CD4-positive, alpha-beta memory T cell (primary cell): ENCODE results near the gene TMEM174. TPM values are rescaled to one million over a fixed set of nuclear protein-coding genes. Genes with fewer than 3 reads are reported as not detected.
"Not testable (repeated sequence)": the region's sequence is repeated elsewhere in the genome, so short reads cannot be mapped to it uniquely, and the experiment has no call there.

Experiments used
- CTCF ChIA-PET: fragments of 350-600 bp; sonication (Branson Sonifier 250); formaldehyde crosslinking; loops from one replicate; lab custom pipeline; 2021; ENCODE audit warnings: inconsistent platforms; ENCODE audit not compliant: partially characterized antibody; lab: Charles Lee
- POLR2A ChIA-PET: fragments of 350-600 bp; sonication (Branson Sonifier 250); formaldehyde crosslinking; loops from one replicate; lab custom pipeline; 2021; ENCODE audit not compliant: partially characterized antibody; lab: Charles Lee
- DNase-seq, 5 donors: peaks; one replicate each; pipeline versions ENCODE4 v3.0.0 to v3.0.0-alpha.2; 2020 to 2022; ENCODE audit warnings: mixed read lengths in 1 of 5
- H3K27ac ChIP-seq: one replicate; pipeline ENCODE4 v1.7.0; 2013; ENCODE audit warnings: low read depth, low read length
- H3K27me3 ChIP-seq: 2 replicates; pipeline ENCODE4 v1.7.0; 2013; ENCODE audit warnings: mild to moderate bottlenecking, low read length, moderate library complexity; ENCODE audit not compliant: insufficient read depth
- H3K36me3 ChIP-seq: 2 replicates; pipeline ENCODE4 v1.7.0; 2013; ENCODE audit warnings: mild to moderate bottlenecking, low read length, moderate library complexity; ENCODE audit not compliant: insufficient read depth
- H3K4me1 ChIP-seq: 2 replicates; pipeline ENCODE4 v1.7.0; 2013; ENCODE audit warnings: mild to moderate bottlenecking, low read length, moderate library complexity; ENCODE audit not compliant: insufficient read depth
- H3K4me3 ChIP-seq, 2 donors: one replicate each; pipeline ENCODE4 v1.7.0; 2013; ENCODE audit warnings: low read length in 2 of 2, mild to moderate bottlenecking in 1 of 2
- H3K9me3 ChIP-seq, 2 donors: one replicate each; pipeline ENCODE4 v1.7.0; 2013; ENCODE audit warnings: low read length in 2 of 2, control low read depth in 1 of 2; ENCODE audit not compliant: control insufficient read depth in 1 of 2
- H3K27ac Mint-ChIP-seq, 7 donors: one replicate each; pipeline ENCODE4 v1.8.0; 2020 to 2021; ENCODE audit warnings: mixed read lengths in 7 of 7, mild to moderate bottlenecking in 6 of 7, inconsistent platforms in 3 of 7, moderate library complexity in 3 of 7
- H3K27me3 Mint-ChIP-seq, 2 donors: one replicate each; pipeline ENCODE4 v1.8.0; 2020 to 2021; ENCODE audit warnings: mixed read lengths in 2 of 2
- H3K36me3 Mint-ChIP-seq, 2 donors: one replicate each; pipeline ENCODE4 v1.8.0; 2020 to 2021; ENCODE audit warnings: mixed read lengths in 2 of 2, inconsistent platforms in 1 of 2, mild to moderate bottlenecking in 1 of 2
- H3K4me1 Mint-ChIP-seq, 4 donors: one replicate each; pipeline ENCODE4 v1.8.0; 2020 to 2021; ENCODE audit warnings: mixed read lengths in 4 of 4, mild to moderate bottlenecking in 1 of 4
- H3K4me3 Mint-ChIP-seq, 8 donors: one replicate each; pipeline ENCODE4 v1.8.0; 2020 to 2021; ENCODE audit warnings: mixed read lengths in 8 of 8, mild to moderate bottlenecking in 7 of 8, moderate library complexity in 6 of 8, inconsistent platforms in 3 of 8
- H3K9me3 Mint-ChIP-seq, 8 donors: one replicate each; pipeline ENCODE4 v1.8.0; 2020 to 2021; ENCODE audit warnings: mixed read lengths in 8 of 8, mild to moderate bottlenecking in 5 of 8, inconsistent platforms in 3 of 8, moderate library complexity in 1 of 8
- intact Hi-C: fragments of 100-400 bp; cut with micrococcal nuclease; formaldehyde crosslinking; loops from one replicate; pipeline ENCODE4 v1.15.1; 2023
- polyA plus RNA-seq, 2 donors: library from polyadenylated mRNA; unstranded; fragments of 300-500 nt; fragmentation: Illumina TruSeq; gene quantifications; one replicate each; pipeline ENCODE4 v1.2.3, GENCODE V29; 2021
- total RNA-seq, 2 experiments: library from RNA; stranded (reverse); gene quantifications; one replicate each; pipeline ENCODE4 v1.2.3, GENCODE V29; 2021

TMEM174 gene
- total and polyA plus RNA-seq, 4 experiments from 2014 or later: not detected

GRCh38 chr5:73204733-73205132 lies 31.7 kb downstream of the TMEM174 start:
- Histone ChIP-seq H3K4me3 (no peak overlapping the region), H3K9me3 (no peaks in the 10 kb centered on the region), H3K4me1 (peaks cover 7% of the 10 kb centered on the region), H3K36me3 (no peaks in the 10 kb centered on the region), H3K27me3 (peaks cover 4% of the 10 kb centered on the region), H3K27ac (no peak overlapping the region)
- peaks cover 48 to 53% of the 10 kb centered on the region in 2 donors for H3K27me3 Mint-ChIP-seq
- peaks cover 3 to 25% (median 21%) of the 10 kb centered on the region in 8 donors for H3K9me3 Mint-ChIP-seq
- POLR2A ChIA-PET: no interaction called here
- peaks cover 0 to 6% (median 3%) of the 10 kb centered on the region in 4 donors for H3K4me1 Mint-ChIP-seq
- peaks cover 0 to 4% of the 10 kb centered on the region in 2 donors for H3K36me3 Mint-ChIP-seq
- no peak overlapping the region for H3K27ac Mint-ChIP-seq
- DNase-seq: no peak
- intact Hi-C loops: no loop called here
- CTCF ChIA-PET: interaction anchor here (1.6 kb wide), 1 partner anchor 249 kb away, joined by 3 read pairs; no protein-coding TSS in a partner anchor
- no peak overlapping the region for H3K4me3 Mint-ChIP-seq

DNA sequence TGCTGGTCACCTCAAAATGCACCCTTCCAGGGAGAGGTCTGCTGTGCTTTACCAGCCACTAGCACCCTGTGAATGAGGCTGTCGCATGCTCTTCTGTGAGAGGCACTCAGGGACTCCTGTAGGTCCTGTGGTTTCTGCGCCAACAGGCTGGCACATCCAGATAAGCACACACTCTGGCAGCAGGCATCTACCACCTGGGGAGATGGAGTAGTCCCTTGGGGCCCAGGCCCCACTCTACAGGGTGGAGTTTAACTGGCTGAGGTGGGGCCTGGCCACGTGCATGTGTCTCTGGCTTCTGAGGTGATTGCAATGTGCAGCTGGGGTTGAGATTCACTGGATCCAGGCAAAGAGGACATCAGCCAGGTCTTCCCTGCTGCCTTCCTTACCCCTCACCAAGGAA lies 32.3 kb downstream of the TMEM174 start:
- Mint-ChIP-seq H3K27me3 (peaks cover 54 to 55% of the 10 kb centered on the region in 2 donors), H3K4me3 (no peak overlapping the region), H3K9me3 (peaks cover 6 to 30% (median 26%) of the 10 kb centered on the region in 8 donors), H3K36me3 (peaks cover 0 to 6% of the 10 kb centered on the region in 2 donors), H3K4me1 (peaks cover 0 to 6% (median 3%) of the 10 kb centered on the region in 4 donors), H3K27ac (no peak overlapping the region)
- Histone ChIP-seq H3K27me3 (peaks cover 4% of the 10 kb centered on the region), H3K36me3 (no peaks in the 10 kb centered on the region), H3K9me3 (no peaks in the 10 kb centered on the region), H3K4me3 (no peak overlapping the region), H3K27ac (no peak overlapping the region), H3K4me1 (peaks cover 7% of the 10 kb centered on the region)
- DNase-seq: no peak
- intact Hi-C loops: no loop called here
- POLR2A ChIA-PET: no interaction called here
- CTCF ChIA-PET: interaction anchor here (1.6 kb wide), 1 partner anchor 249 kb away, joined by 3 read pairs; no protein-coding TSS in a partner anchor

DNA sequence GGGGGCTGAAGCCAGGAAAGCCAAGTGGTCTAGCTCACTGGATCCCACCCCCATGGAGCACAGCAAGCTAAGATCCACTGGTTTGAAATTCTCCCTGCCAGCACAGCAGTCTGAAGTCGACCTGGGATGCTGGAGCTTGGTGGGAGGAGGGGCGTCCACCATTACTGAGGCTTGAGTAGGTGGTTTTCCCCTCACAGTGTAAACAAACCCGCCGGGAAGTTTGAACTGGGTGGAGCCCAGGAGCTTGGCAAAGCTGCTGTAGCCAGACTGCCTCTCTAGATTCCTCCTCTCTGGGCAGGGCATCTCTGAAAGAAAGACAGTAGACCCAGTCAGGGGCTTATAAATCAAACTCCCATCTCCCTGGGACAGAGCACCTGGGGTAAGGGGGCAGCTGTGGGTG lies 34.2 kb downstream of the TMEM174 start:
- H3K27me3 ChIP-seq, H3K4me1 Mint-ChIP-seq, H3K4me3 Mint-ChIP-seq, H3K4me1 ChIP-seq, H3K9me3 ChIP-seq, H3K27ac Mint-ChIP-seq, H3K36me3 Mint-ChIP-seq, H3K27ac ChIP-seq, intact Hi-C loops, H3K4me3 ChIP-seq, POLR2A ChIA-PET, DNase-seq, H3K36me3 ChIP-seq: not testable (repeated sequence)
- CTCF ChIA-PET: interaction anchor here (1.1 to 1.2 kb wide), 2 partner anchors 9 to 244 kb away, joined by 3 to 5 read pairs; no protein-coding TSS in a partner anchor
- Mint-ChIP-seq H3K27me3 (peaks cover 58 to 63% of the 10 kb centered on the region in 2 donors), H3K9me3 (peaks cover 6 to 41% (median 31%) of the 10 kb centered on the region in 8 donors)

- Mint-ChIP-seq H3K27me3 (peaks cover 66 to 72% of the 10 kb centered on the region in 2 donors), H3K9me3 (peaks cover 6 to 41% (median 32%) of the 10 kb centered on the region in 8 donors)
- H3K27ac ChIP-seq, H3K27ac Mint-ChIP-seq, H3K36me3 ChIP-seq, H3K4me3 ChIP-seq, POLR2A ChIA-PET, H3K4me1 Mint-ChIP-seq, intact Hi-C loops, H3K4me1 ChIP-seq, H3K9me3 ChIP-seq, H3K36me3 Mint-ChIP-seq, DNase-seq, H3K27me3 ChIP-seq, H3K4me3 Mint-ChIP-seq: not testable (repeated sequence)
- CTCF ChIA-PET: interaction anchor here (1.5 kb wide), 1 partner anchor 8 kb away, joined by 4 read pairs; no protein-coding TSS in a partner anchor
Measured at GRCh38 chr5:73209075-73209474, 36.1 kb downstream of the TMEM174 start.

- intact Hi-C loops, H3K4me3 ChIP-seq, DNase-seq, H3K36me3 ChIP-seq, H3K4me1 Mint-ChIP-seq, H3K9me3 ChIP-seq, H3K4me3 Mint-ChIP-seq, POLR2A ChIA-PET, H3K27ac ChIP-seq, H3K36me3 Mint-ChIP-seq: not testable (repeated sequence)
- peaks cover 6 to 35% (median 29%) of the 10 kb centered on the region in 8 donors for H3K9me3 Mint-ChIP-seq
- H3K27ac Mint-ChIP-seq: peak overlapping the region in 1 of 7 donors; percentile 24
- H3K27me3 Mint-ChIP-seq: peaks cover 72 to 76% of the 10 kb centered on the region in 2 donors
- CTCF ChIA-PET: interaction anchor here (6.1 kb wide), 1 partner anchor 238 kb away, joined by 94 read pairs; no protein-coding TSS in a partner anchor
- peaks cover 11% of the 10 kb centered on the region for H3K4me1 ChIP-seq
- peaks cover 28% of the 10 kb centered on the region for H3K27me3 ChIP-seq
Measured at GRCh38 chr5:73212693-73213092, 39.7 kb downstream of the TMEM174 start.

DNA sequence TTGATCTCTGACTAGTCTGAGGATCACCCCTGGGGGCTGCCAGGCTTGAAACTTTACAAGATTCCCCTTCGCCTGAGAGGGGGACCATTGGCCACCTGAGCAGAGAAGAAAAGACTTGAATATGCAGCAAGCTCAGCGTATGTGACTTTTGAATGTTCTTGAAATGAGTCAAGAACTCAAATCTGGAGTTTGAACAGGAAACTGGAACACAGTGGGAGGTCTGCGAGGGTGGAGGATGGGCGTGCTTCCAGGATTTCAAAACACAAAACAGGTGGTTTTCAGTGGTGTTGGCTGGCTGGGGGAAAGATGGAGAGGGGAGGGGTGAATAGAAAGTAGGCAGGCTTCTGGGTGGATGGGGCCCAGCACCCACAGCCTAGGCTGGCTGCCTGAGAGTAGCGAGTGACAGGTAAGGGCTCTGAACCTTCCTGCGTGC lies 40.6 kb downstream of the TMEM174 start:
- Mint-ChIP-seq H3K4me1 (peaks cover 0 to 10% (median 5%) of the 10 kb centered on the region in 4 donors), H3K36me3 (peaks cover 0 to 6% of the 10 kb centered on the region in 2 donors), H3K27ac (no peak overlapping the region), H3K27me3 (peaks cover 66 to 71% of the 10 kb centered on the region in 2 donors), H3K9me3 (peaks cover 6 to 29% (median 22%) of the 10 kb centered on the region in 8 donors), H3K4me3 (peak overlapping the region in 1 of 8 donors; percentile 53)
- DNase-seq: no peak
- ChIA-PET CTCF (interaction anchor here (6.1 kb wide), 1 partner anchor 237 kb away, joined by 94 read pairs; no protein-coding TSS in a partner anchor), POLR2A (no interaction called here)
- intact Hi-C loops: no loop called here
- Histone ChIP-seq H3K4me3 (no peak overlapping the region), H3K9me3 (no peaks in the 10 kb centered on the region), H3K36me3 (no peaks in the 10 kb centered on the region), H3K27me3 (peaks cover 28% of the 10 kb centered on the region), H3K4me1 (peaks cover 11% of the 10 kb centered on the region), H3K27ac (no peak overlapping the region)

GRCh38 chr5:73214306-73214705 lies 41.3 kb downstream of the TMEM174 start:
- Histone ChIP-seq H3K4me1 (peaks cover 11% of the 10 kb centered on the region), H3K9me3 (no peaks in the 10 kb centered on the region), H3K4me3 (no peak overlapping the region), H3K27ac (no peak overlapping the region), H3K27me3 (peaks cover 28% of the 10 kb centered on the region), H3K36me3 (no peaks in the 10 kb centered on the region)
- CTCF ChIA-PET: interaction anchor here (2.1 to 6.1 kb wide), 6 partner anchors 11 to 240 kb away, joined by 7 to 94 read pairs (median 26); no protein-coding TSS in a partner anchor
- intact Hi-C loops: no loop called here
- DNase-seq: no peak
- H3K4me1 Mint-ChIP-seq: peaks cover 2 to 10% (median 5%) of the 10 kb centered on the region in 4 donors
- H3K27ac Mint-ChIP-seq: peak overlapping the region in 2 of 7 donors; percentile 13 to 19
- H3K4me3 Mint-ChIP-seq: no peak overlapping the region
- peaks cover 0 to 6% of the 10 kb centered on the region in 2 donors for H3K36me3 Mint-ChIP-seq
- POLR2A ChIA-PET: no interaction called here
- peaks cover 61 to 65% of the 10 kb centered on the region in 2 donors for H3K27me3 Mint-ChIP-seq
- peaks cover 6 to 22% (median 15%) of the 10 kb centered on the region in 8 donors for H3K9me3 Mint-ChIP-seq
